WTC11 (cell line): ENCODE data around the gene AGAP1. TPM values are rescaled to one million over a fixed set of nuclear protein-coding genes. Genes with fewer than 3 reads are reported as not detected.

Experiments used
- ATAC-seq: fragments of 200-7000 bp; cut with Tn5 transposase; 2 replicates; pipeline ENCODE4 v1.10.0; 2021; ENCODE audit warnings: mild to moderate bottlenecking, moderate library complexity
- CTCF ChIA-PET: fragments of 300-600 bp; sonication (Branson Sonifier 250); formaldehyde crosslinking; loops from one replicate; lab custom pipeline; 2021; ENCODE audit warnings: antibody characterized with exemption; lab: Charles Lee
- POLR2A ChIA-PET: fragments of 350-600 bp; sonication (Branson Sonifier 250); formaldehyde crosslinking; loops from one replicate; lab custom pipeline; 2021; ENCODE audit warnings: antibody characterized with exemption; lab: Charles Lee
- DNase-seq: peaks from one replicate; pipeline ENCODE4 v3.0.0; 2021; ENCODE audit warnings: low spot score
- H3K27ac Mint-ChIP-seq: 2 replicates; pipeline ENCODE4 v1.8.0; 2021; ENCODE audit warnings: mixed read lengths
- H3K27me3 Mint-ChIP-seq: 2 replicates; pipeline ENCODE4 v1.8.0; 2021; ENCODE audit warnings: low read depth, mild to moderate bottlenecking, moderate library complexity, mixed read lengths
- H3K36me3 Mint-ChIP-seq: 2 replicates; pipeline ENCODE4 v1.8.0; 2021; ENCODE audit warnings: mixed read lengths
- H3K4me1 Mint-ChIP-seq: 2 replicates; pipeline ENCODE4 v1.8.0; 2022; ENCODE audit warnings: mixed read lengths
- H3K4me3 Mint-ChIP-seq: 2 replicates; pipeline ENCODE4 v1.8.0; 2021; ENCODE audit warnings: mild to moderate bottlenecking, moderate library complexity, mixed read lengths
- H3K9me3 Mint-ChIP-seq: 2 replicates; pipeline ENCODE4 v1.8.0; 2021; ENCODE audit warnings: mixed read lengths
- CBFB ChIP-seq: sonication (generic); formaldehyde crosslinking; IDR thresholded peaks from 2 replicates; pipeline ENCODE4 v1.8.1; 2022; ENCODE audit warnings: mild to moderate bottlenecking, low read depth, missing genetic modification reagents
- CREM ChIP-seq: sonication (generic); formaldehyde crosslinking; IDR thresholded peaks from 2 replicates; pipeline ENCODE4 v1.8.1; 2022; ENCODE audit warnings: mild to moderate bottlenecking, missing genetic modification reagents, moderate library complexity
- FOXK1 ChIP-seq: sonication (generic); formaldehyde crosslinking; IDR thresholded peaks from 2 replicates; pipeline ENCODE4 v1.8.0; 2022; ENCODE audit warnings: mild to moderate bottlenecking, moderate library complexity, missing genetic modification reagents
- GABPB1 ChIP-seq: sonication (generic); formaldehyde crosslinking; IDR thresholded peaks from 2 replicates; pipeline ENCODE4 v1.8.1; 2023; ENCODE audit warnings: mild to moderate bottlenecking, missing genetic modification reagents
- IRF2 ChIP-seq: sonication (generic); formaldehyde crosslinking; IDR thresholded peaks from 2 replicates; pipeline ENCODE4 v1.8.0; 2022; ENCODE audit warnings: low read depth, missing genetic modification reagents, borderline replicate concordance
- JUN ChIP-seq: sonication (generic); formaldehyde crosslinking; IDR thresholded peaks from 2 replicates; pipeline ENCODE4 v1.8.0; 2023; ENCODE audit warnings: mild to moderate bottlenecking, missing genetic modification reagents
- RORB ChIP-seq: fragments of 250-450 bp; sonication (Bioruptor Pico); IDR thresholded peaks from 2 replicates; pipeline ENCODE4 v1.9.0; 2021; ENCODE audit warnings: mild to moderate bottlenecking
- SMAD3 ChIP-seq: sonication (generic); formaldehyde crosslinking; IDR thresholded peaks from 2 replicates; pipeline ENCODE4 v1.8.0; 2022; ENCODE audit warnings: missing genetic modification reagents, mild to moderate bottlenecking, borderline replicate concordance
- SMAD4 ChIP-seq: sonication (generic); formaldehyde crosslinking; IDR thresholded peaks from 2 replicates; pipeline ENCODE4 v1.8.0; 2022; ENCODE audit warnings: mild to moderate bottlenecking, missing genetic modification reagents
- TCF7 ChIP-seq: sonication (generic); formaldehyde crosslinking; IDR thresholded peaks from 2 replicates; pipeline ENCODE4 v1.8.0; 2022; ENCODE audit warnings: mild to moderate bottlenecking, low read depth, missing genetic modification reagents, moderate library complexity
- TEAD4 ChIP-seq: sonication (generic); formaldehyde crosslinking; IDR thresholded peaks from 2 replicates; pipeline ENCODE4 v1.8.0; 2022; ENCODE audit warnings: mild to moderate bottlenecking, missing genetic modification reagents
- ZBTB21 ChIP-seq: sonication (generic); formaldehyde crosslinking; IDR thresholded peaks from 2 replicates; pipeline ENCODE4 v1.8.1; 2023; ENCODE audit warnings: mild to moderate bottlenecking, missing genetic modification reagents, borderline replicate concordance
- ZNF138 ChIP-seq: sonication (generic); formaldehyde crosslinking; conservative IDR thresholded peaks from 2 replicates; pipeline ENCODE4 v1.8.1; 2022; ENCODE audit warnings: mild to moderate bottlenecking, moderate library complexity, missing genetic modification reagents
- ZNF317 ChIP-seq: sonication (generic); formaldehyde crosslinking; IDR thresholded peaks from 2 replicates; pipeline ENCODE4 v1.8.1; 2023; ENCODE audit warnings: low read depth, mild to moderate bottlenecking, moderate library complexity, missing genetic modification reagents, borderline replicate concordance
- ZNF396 ChIP-seq: fragments of 250-450 bp; sonication (Bioruptor Pico); IDR thresholded peaks from 2 replicates; pipeline ENCODE4 v1.8.0; 2021; ENCODE audit warnings: mild to moderate bottlenecking, moderate library complexity, borderline replicate concordance
- ZNF423 ChIP-seq: fragments of 250-450 bp; sonication (Bioruptor Pico); IDR thresholded peaks from 2 replicates; pipeline ENCODE4 v2.1.2; 2022; ENCODE audit warnings: mild to moderate bottlenecking, moderate library complexity
- total RNA-seq: library from RNA; stranded (reverse); gene quantifications from 3 replicates; pipeline ENCODE4 v1.2.3, GENCODE V29; 2021
- TF ChIP-seq, protein P1 (sequence below): sonication (generic); formaldehyde crosslinking; conservative IDR thresholded peaks from 2 replicates; pipeline ENCODE4 v1.8.1; 2023; ENCODE audit warnings: mild to moderate bottlenecking, low read depth, missing genetic modification reagents, moderate library complexity
- TF ChIP-seq, protein P2 (sequence below): fragments of 250-450 bp; sonication (Bioruptor Pico); IDR thresholded peaks from 2 replicates; pipeline ENCODE4 v1.8.0; 2021; ENCODE audit warnings: mild to moderate bottlenecking
- TF ChIP-seq, protein P3 (sequence below): sonication (generic); formaldehyde crosslinking; IDR thresholded peaks from 2 replicates; pipeline ENCODE4 v1.8.1; 2023; ENCODE audit warnings: mild to moderate bottlenecking, missing genetic modification reagents
- TF ChIP-seq, protein P4 (sequence below): sonication (generic); formaldehyde crosslinking; IDR thresholded peaks from 2 replicates; pipeline ENCODE4 v1.8.0; 2022; ENCODE audit warnings: missing genetic modification reagents
- TF ChIP-seq, protein P5 (sequence below): sonication (generic); formaldehyde crosslinking; IDR thresholded peaks from 2 replicates; pipeline ENCODE4 v1.8.0; 2022; ENCODE audit warnings: mild to moderate bottlenecking, missing genetic modification reagents

The AGAP1 gene
- total RNA-seq, 1 experiment from 2014 or later, result 49.3 TPM

DNA sequence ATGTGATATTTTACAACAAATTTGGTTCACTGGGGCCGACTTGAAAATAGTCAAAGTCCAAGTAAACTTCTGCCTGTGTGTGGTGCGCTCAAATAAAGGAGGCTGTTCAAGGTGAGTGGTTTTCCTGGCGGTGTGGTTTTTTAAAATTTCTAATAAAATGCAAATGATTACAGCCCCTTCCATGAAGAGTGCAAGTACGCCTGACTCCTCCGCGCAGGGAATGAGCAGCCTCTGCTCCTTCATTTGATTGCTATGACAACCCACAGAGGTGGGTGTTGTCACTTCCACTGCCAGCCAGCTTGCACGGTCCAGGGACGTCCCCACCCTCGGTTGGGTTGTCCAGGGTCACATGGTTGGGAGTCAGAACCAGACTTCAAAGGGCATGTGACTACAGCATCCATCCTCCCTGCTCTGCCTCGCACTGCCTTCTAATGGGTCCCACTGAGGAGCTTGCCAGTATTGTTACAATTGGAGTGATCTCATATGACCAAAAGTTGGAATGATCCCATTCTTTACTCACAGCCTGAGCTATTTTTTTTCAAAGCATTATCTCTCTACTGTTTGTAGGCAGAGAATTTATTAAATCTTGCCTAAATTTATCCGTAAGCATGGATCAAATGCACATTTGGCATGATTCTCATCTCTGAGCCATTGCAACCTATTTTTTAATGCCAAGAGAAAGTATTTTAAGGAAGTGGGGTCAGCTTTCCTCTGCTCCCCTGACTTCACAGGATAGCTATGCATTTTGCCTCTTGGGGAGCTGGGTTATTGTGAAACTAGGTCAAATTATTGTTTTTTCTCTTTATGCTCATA, 121.3 kb downstream of the AGAP1 start:
- Mint-ChIP-seq H3K4me3 (no peak overlapping the region), H3K27me3 (no peaks in the 10 kb centered on the region), H3K27ac (no peak overlapping the region), H3K36me3 (peaks cover 7% of the 10 kb centered on the region; the same call in 1 of the 2 replicates), H3K4me1 (peaks cover 49% of the 10 kb centered on the region), H3K9me3 (peaks cover 5% of the 10 kb centered on the region)
- ATAC-seq (no peak), DNase-seq (no peak)
- TF ChIP-seq RORB (CRISPR knock-in tag), result no peak
- no peak for TF ChIP-seq CBFB (CRISPR knock-in tag)
- TF ChIP-seq SMAD4 (CRISPR knock-in tag), result no peak
- TF ChIP-seq CREM (CRISPR knock-in tag), result no peak
- TF ChIP-seq, protein P1, sequence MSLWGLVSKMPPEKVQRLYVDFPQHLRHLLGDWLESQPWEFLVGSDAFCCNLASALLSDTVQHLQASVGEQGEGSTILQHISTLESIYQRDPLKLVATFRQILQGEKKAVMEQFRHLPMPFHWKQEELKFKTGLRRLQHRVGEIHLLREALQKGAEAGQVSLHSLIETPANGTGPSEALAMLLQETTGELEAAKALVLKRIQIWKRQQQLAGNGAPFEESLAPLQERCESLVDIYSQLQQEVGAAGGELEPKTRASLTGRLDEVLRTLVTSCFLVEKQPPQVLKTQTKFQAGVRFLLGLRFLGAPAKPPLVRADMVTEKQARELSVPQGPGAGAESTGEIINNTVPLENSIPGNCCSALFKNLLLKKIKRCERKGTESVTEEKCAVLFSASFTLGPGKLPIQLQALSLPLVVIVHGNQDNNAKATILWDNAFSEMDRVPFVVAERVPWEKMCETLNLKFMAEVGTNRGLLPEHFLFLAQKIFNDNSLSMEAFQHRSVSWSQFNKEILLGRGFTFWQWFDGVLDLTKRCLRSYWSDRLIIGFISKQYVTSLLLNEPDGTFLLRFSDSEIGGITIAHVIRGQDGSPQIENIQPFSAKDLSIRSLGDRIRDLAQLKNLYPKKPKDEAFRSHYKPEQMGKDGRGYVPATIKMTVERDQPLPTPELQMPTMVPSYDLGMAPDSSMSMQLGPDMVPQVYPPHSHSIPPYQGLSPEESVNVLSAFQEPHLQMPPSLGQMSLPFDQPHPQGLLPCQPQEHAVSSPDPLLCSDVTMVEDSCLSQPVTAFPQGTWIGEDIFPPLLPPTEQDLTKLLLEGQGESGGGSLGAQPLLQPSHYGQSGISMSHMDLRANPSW (CRISPR knock-in tag), result no peak
- TF ChIP-seq TEAD4 (CRISPR knock-in tag), result no peak
- TF ChIP-seq, protein P2, sequence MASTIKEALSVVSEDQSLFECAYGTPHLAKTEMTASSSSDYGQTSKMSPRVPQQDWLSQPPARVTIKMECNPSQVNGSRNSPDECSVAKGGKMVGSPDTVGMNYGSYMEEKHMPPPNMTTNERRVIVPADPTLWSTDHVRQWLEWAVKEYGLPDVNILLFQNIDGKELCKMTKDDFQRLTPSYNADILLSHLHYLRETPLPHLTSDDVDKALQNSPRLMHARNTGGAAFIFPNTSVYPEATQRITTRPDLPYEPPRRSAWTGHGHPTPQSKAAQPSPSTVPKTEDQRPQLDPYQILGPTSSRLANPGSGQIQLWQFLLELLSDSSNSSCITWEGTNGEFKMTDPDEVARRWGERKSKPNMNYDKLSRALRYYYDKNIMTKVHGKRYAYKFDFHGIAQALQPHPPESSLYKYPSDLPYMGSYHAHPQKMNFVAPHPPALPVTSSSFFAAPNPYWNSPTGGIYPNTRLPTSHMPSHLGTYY (CRISPR knock-in tag), result no peak
- no peak for TF ChIP-seq ZBTB21 (CRISPR knock-in tag)
- TF ChIP-seq ZNF317 (CRISPR knock-in tag), result no peak
- TF ChIP-seq ZNF423 (CRISPR knock-in tag), result no peak
- TF ChIP-seq SMAD3 (CRISPR knock-in tag), result no peak
- TF ChIP-seq ZNF396 (CRISPR knock-in tag), result no peak
- CTCF ChIA-PET, result interaction anchor here (0.5 to 0.8 kb wide), 2 partner anchors 21 to 151 kb away, joined by 3 read pairs; no protein-coding TSS in a partner anchor
- POLR2A ChIA-PET, result no interaction called here

DNA sequence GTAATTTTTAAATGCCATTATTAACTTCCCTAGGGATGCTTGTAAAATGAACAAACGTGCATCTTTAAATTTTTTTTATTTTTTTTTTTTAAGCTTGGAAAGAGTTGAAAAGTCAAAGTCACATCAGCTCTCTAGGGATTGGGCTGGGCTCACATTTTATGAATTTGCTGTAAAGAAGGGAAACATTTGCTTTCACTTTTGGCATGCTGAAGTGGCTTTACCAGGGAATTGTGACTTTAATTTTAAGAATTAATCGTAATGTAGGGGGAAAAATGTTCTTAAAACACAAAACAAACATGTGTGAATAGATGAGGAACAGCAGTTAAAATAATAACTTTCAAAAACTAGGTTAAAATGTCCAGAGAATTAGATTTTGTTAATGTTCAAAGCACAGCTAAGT, 123.0 kb downstream of the AGAP1 start:
- CTCF ChIA-PET, result no interaction called here
- H3K9me3 Mint-ChIP-seq, result peaks cover 5% of the 10 kb centered on the region
- H3K4me1 Mint-ChIP-seq, result peaks cover 36% of the 10 kb centered on the region
- POLR2A ChIA-PET, result no interaction called here
- peaks cover 7% of the 10 kb centered on the region; the same call in 1 of the 2 replicates for H3K36me3 Mint-ChIP-seq
- H3K27me3 Mint-ChIP-seq, result no peaks in the 10 kb centered on the region
- ATAC-seq (no peak), DNase-seq (no peak)
- TF ChIP-seq, protein P3, sequence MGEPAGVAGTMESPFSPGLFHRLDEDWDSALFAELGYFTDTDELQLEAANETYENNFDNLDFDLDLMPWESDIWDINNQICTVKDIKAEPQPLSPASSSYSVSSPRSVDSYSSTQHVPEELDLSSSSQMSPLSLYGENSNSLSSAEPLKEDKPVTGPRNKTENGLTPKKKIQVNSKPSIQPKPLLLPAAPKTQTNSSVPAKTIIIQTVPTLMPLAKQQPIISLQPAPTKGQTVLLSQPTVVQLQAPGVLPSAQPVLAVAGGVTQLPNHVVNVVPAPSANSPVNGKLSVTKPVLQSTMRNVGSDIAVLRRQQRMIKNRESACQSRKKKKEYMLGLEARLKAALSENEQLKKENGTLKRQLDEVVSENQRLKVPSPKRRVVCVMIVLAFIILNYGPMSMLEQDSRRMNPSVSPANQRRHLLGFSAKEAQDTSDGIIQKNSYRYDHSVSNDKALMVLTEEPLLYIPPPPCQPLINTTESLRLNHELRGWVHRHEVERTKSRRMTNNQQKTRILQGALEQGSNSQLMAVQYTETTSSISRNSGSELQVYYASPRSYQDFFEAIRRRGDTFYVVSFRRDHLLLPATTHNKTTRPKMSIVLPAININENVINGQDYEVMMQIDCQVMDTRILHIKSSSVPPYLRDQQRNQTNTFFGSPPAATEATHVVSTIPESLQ (CRISPR knock-in tag), result no peak
- TF ChIP-seq ZNF138 (CRISPR knock-in tag) (no peak), FOXK1 (CRISPR knock-in tag) (no peak)
- H3K27ac Mint-ChIP-seq, result no peak overlapping the region
- H3K4me3 Mint-ChIP-seq, result no peak overlapping the region

DNA sequence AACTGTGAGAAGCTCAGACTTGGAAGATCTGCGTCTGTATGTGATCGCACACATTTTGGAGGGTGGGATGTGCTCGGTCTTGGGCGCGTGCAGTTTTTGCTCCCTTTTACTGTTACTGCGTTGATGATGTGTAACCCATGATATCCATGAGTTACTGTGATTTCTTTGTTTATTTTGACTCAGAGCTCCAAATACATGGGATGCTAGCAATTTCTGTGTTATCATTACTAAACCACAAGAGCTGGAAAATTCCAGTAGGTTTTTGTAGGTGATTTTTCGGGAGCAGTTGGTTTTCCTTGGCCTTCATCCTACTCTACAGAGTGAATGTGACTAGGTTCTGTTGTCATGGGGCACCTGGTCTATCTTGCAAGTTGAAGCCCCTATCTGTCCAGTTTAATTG, 124.2 kb downstream of the AGAP1 start:
- H3K36me3 Mint-ChIP-seq, result peaks cover 7% of the 10 kb centered on the region; the same call in 1 of the 2 replicates
- TF ChIP-seq GABPB1 (no peak), TCF7 (CRISPR knock-in tag) (no peak), JUN (CRISPR knock-in tag) (no peak), IRF2 (CRISPR knock-in tag) (no peak), ZNF423 (CRISPR knock-in tag) (no peak)
- TF ChIP-seq, protein P4, sequence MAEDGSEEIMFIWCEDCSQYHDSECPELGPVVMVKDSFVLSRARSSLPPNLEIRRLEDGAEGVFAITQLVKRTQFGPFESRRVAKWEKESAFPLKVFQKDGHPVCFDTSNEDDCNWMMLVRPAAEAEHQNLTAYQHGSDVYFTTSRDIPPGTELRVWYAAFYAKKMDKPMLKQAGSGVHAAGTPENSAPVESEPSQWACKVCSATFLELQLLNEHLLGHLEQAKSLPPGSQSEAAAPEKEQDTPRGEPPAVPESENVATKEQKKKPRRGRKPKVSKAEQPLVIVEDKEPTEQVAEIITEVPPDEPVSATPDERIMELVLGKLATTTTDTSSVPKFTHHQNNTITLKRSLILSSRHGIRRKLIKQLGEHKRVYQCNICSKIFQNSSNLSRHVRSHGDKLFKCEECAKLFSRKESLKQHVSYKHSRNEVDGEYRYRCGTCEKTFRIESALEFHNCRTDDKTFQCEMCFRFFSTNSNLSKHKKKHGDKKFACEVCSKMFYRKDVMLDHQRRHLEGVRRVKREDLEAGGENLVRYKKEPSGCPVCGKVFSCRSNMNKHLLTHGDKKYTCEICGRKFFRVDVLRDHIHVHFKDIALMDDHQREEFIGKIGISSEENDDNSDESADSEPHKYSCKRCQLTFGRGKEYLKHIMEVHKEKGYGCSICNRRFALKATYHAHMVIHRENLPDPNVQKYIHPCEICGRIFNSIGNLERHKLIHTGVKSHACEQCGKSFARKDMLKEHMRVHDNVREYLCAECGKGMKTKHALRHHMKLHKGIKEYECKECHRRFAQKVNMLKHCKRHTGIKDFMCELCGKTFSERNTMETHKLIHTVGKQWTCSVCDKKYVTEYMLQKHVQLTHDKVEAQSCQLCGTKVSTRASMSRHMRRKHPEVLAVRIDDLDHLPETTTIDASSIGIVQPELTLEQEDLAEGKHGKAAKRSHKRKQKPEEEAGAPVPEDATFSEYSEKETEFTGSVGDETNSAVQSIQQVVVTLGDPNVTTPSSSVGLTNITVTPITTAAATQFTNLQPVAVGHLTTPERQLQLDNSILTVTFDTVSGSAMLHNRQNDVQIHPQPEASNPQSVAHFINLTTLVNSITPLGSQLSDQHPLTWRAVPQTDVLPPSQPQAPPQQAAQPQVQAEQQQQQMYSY, result no peak
- TF ChIP-seq, protein P5, sequence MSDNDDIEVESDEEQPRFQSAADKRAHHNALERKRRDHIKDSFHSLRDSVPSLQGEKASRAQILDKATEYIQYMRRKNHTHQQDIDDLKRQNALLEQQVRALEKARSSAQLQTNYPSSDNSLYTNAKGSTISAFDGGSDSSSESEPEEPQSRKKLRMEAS, result no peak

More for the DNA sequence above, 124.2 kb downstream of the AGAP1 start:
- CTCF ChIA-PET, result interaction anchor here (1.3 kb wide), 1 partner anchor 128 kb away, joined by 4 read pairs; no protein-coding TSS in a partner anchor
- Mint-ChIP-seq H3K4me1 (peaks cover 31% of the 10 kb centered on the region), H3K27me3 (no peaks in the 10 kb centered on the region), H3K4me3 (no peak overlapping the region), H3K9me3 (peaks cover 5% of the 10 kb centered on the region), H3K27ac (no peak overlapping the region)
- DNase-seq, result no peak
- POLR2A ChIA-PET, result no interaction called here
- ATAC-seq, result no peak
